ENCODE data around the gene KCMF1.

Gene KCMF1

GRCh38 chr2:84986018-84986417, 15.1 kb downstream of the KCMF1 start:
- DNase-seq, result no peak

- no peak for DNase-seq
These were observed 18.5 kb downstream of the KCMF1 start for GRCh38 chr2:84989422-84989821.

- no peak for DNase-seq
These were observed 19.0 kb downstream of the KCMF1 start for GRCh38 chr2:84989927-84990326.

- no peak for DNase-seq
These were observed 20.6 kb downstream of the KCMF1 start for GRCh38 chr2:84991404-84992160.

DNA sequence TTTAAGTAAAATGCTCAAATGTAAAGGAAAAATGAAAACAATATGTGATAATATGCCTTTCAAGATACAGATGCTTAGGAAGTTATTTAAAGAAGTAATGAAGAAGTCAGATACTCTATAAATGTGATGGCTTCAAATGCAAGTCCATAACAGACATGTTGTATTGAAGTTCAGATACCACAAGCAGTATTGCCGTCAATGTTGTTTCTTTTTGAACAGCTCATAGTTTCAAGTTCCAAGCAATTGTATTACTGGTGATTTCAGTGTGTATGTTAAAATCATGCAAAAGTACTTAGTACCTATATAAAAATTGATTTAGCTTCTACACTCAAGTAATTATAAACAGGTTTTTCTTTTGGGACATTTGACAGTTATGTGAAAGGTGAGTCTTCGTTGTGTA, 24.9 kb downstream of the KCMF1 start:
- no peak for DNase-seq

GRCh38 chr2:84996909-84997308, 25.9 kb downstream of the KCMF1 start:
- DNase-seq, result no peak

DNA sequence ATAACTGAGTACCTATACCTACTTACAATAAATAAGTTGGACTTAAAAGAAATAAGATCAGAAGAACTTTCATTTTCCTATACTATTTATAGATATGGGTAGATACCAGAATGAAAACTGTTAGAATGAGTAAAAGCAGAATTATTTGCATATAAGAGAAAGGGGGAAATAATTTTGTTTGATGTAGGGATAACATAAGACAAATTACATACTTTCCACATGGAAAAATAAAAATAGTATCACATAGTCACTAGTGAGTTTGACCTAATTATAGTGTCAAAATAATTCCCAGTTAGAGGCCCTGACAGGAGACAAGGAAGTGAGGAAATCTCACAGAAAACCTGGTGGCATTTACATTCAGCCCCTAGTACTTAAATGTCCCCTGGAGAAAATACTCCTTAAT, 28.6 kb downstream of the KCMF1 start:
- no peak for DNase-seq

DNA sequence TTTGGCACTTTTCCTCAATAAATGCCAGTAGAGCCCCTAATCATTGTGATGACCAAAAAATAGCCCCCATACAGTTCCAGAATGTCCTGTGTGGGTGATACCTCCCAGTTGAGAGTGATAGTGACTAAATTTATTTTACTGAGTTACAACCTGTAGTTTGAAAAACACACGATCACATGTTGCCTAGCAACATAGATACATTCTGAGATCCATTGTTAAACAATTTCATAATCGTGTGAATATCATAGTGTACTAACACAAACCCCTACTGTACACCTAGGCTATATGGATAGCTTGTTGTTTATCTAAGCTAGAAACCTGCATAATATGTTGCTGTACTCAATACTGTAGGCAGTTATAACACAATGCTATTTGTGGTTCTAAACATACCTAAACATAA, 30.6 kb downstream of the KCMF1 start:
- no peak for DNase-seq

- no peak for DNase-seq
These were observed 31.6 kb downstream of the KCMF1 start for GRCh38 chr2:85002534-85002933.

GRCh38 chr2:85008252-85008651, 37.3 kb downstream of the KCMF1 start:
- no peak for DNase-seq

DNA sequence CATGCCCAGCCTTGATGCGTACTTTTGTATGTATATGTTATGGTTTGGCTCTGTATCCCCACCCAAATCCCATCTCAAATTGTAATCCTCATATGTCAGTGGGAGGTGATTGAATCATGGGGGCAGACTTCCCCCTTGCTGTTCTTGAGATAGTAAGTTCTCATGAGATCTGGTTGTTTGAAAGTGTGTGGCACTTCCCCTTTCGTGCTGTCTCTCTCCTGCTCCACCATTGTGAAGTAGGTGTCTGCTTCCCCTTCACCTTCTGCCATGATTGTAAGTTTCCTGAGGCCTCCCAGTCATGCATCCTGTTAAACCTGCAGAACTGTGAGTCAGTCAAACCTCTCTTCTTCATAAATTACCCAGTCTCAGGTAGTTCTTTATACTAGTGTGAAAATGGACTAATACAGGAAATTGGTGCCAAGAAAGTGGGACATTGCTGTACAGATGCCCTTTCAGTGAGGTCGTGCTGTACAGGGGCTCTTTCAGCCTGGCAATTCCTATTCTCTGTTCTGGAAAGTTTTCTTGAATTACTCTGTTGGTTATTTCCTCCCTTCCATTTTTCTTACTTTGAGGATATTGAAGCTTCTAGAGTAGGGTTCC, 38.2 kb downstream of the KCMF1 start:
- no peak for DNase-seq

- DNase-seq, result no peak
These were observed 39.4 kb downstream of the KCMF1 start for GRCh38 chr2:85010404-85010803.

GRCh38 chr2:85011098-85011497, 40.1 kb downstream of the KCMF1 start:
- no peak for DNase-seq

DNA sequence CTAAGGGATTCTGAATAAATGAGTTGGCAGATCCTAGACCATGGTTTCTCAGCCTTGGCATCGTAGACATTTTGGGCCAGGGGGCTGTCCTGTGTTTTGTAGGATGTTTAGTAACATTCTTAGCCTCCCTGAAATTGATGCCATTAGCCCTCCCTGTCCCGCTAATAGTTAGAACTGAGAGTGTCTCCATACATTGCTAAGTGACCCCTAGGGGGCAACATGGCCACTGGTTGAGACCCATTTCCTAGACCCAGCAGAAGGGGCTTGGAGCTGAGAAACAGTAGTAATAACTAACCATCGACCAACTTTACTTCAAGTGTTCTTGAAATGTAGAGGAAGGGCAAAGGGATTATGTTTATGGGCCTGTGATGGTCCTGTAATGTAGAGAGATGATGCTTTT, 40.8 kb downstream of the KCMF1 start:
- no peak for DNase-seq

GRCh38 chr2:85012431-85012830, 41.5 kb downstream of the KCMF1 start:
- DNase-seq, result no peak

- no peak for DNase-seq
These were observed 41.9 kb downstream of the KCMF1 start for GRCh38 chr2:85012855-85013254.

DNA sequence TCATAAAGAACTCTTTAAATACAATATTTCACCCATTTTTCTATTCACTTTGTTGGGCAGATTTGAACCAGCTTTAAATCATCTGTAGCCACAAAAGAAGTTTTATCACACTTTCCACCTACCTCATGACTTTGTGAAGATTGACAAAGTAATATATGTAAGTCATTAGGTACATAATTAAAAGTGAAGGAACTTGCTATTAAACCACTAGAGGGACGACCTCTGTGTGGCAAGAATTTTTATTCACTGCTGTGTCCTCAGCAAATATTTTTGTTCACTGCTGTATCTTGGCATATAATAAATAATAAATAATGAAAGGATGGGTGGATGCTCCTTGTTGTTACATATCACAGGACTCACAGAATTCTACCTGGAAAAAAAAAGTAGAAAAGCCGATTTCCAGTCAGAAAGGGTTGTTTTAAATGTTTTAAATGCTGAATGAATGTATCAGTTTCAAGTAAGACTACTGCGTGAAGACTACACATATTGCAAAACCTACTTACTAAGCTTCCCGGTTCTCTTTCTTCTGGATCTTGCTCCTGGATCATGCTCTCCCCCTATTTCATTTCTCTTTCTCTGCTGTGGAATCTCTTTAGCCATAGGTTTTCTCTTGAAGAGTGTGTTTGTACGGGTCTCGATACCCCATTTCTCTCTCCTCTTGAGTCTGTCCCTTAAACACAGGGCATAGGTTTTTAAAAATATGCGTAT, 44.8 kb downstream of the KCMF1 start:
- DNase-seq, result no peak

- no peak for DNase-seq
These were observed 45.5 kb downstream of the KCMF1 start for GRCh38 chr2:85016446-85016845.

DNA sequence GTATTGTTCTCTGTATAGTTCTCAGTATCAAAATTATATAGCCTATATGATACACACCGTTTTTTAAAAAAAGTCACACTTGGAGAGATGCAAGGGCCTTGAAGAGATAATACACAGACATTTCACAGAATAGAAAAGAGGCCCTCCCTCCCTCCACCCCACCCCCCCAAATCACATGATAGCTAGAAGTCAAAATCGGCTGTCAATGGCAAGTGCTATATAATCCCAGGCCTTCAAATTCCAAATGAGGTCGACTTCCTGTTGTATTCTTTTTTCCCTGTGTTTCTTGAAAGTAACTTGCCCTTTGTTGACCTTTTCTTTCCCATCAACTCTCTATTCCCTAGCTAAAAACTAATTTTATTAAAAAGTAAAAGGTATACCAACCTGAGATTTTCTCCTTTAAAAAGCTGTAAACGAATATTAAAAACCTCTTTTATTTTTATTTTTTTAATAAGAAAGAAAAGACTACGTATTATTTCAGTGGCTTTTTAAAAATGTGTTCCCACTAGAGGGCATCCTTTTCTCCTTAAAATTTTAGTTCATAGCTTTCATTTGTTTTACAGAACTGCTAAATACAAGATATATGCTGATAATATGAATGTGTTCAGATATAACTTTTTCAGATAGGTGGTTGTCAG, 46.6 kb downstream of the KCMF1 start:
- DNase-seq, result no peak

DNA sequence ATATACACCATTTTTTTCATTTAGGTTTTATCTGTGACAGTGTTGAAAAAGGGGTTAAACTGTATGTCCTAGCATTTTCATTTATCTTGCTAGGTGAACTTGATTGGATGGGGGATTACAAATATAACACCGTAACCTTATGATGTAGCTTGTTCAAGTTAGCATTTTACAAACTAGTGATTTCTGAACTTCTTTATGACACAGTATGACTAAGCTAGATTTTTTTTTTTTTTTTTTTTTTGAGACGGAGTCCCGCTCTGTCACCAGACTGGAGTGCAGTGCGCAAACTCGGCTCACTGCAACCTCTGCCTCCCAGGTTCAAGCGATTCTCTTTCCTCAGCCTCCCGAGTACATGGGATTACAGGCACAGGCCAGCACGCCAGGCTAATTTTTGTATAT, 47.1 kb downstream of the KCMF1 start:
- DNase-seq, result no peak

- DNase-seq, result no peak
These were observed 48.2 kb downstream of the KCMF1 start for GRCh38 chr2:85019121-85019520.

DNA sequence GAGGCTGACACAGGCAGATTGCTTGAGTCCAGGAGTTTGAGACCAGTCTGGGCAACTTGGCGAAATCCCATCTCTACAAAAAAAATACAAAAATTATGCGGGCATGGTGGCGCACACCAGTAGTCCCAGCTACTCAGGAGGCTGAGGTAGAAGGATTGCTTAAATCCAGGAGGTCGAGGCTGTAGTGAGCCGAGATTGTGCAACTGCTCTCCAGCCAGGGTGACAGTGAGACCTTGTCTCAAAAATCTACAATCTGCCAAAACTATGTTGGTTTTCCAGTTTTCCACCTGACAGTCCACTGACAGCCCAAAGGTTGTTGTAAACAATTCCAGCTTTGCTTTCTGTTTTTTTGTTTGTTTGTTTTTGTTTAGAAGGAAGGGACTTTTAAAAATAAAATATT, 51.3 kb downstream of the KCMF1 start:
- no peak for DNase-seq

- no peak for DNase-seq
These were observed 53.5 kb downstream of the KCMF1 start for GRCh38 chr2:85024372-85025047.

Measured in activated naive CD4-positive, alpha-beta T cell treated with Interleukin-2 at 50 U/mL for 16 hours (primary cell).